ENCODE results near the gene VAC14.

The VAC14 gene

DNA sequence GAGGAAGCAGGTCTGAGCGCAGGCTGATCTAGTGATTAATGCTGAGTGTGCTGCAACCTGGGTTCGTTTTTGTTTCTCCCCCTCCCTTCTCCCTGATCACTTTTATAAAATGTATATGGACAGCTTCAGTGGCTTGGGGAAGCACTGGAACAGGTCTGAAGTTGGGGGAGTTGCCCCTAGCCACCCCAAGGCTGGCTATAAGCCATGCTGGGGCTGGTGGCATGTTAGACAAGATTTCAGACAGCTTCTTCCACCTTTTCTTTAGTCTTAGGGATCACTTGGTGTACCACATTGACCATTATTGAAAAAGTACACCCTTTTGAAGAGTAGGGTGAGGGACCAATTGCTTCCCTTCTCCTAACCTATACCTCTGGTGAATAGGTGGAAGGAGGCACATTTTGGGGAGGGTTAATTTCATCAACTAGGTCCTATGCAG is 3.8 kb upstream of the VAC14 start:
- TF ChIP-seq, protein P1, sequence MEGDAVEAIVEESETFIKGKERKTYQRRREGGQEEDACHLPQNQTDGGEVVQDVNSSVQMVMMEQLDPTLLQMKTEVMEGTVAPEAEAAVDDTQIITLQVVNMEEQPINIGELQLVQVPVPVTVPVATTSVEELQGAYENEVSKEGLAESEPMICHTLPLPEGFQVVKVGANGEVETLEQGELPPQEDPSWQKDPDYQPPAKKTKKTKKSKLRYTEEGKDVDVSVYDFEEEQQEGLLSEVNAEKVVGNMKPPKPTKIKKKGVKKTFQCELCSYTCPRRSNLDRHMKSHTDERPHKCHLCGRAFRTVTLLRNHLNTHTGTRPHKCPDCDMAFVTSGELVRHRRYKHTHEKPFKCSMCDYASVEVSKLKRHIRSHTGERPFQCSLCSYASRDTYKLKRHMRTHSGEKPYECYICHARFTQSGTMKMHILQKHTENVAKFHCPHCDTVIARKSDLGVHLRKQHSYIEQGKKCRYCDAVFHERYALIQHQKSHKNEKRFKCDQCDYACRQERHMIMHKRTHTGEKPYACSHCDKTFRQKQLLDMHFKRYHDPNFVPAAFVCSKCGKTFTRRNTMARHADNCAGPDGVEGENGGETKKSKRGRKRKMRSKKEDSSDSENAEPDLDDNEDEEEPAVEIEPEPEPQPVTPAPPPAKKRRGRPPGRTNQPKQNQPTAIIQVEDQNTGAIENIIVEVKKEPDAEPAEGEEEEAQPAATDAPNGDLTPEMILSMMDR (IDR thresholded peaks at IDR 0.05; ENCODE audit: low read length, missing control alignments): no peak
- no peak overlapping the region for H3K4me3 ChIP-seq (replicated peaks; ENCODE audit: low read depth, low read length)
- no peak for DNase-seq (ENCODE audit: low read depth)

DNA sequence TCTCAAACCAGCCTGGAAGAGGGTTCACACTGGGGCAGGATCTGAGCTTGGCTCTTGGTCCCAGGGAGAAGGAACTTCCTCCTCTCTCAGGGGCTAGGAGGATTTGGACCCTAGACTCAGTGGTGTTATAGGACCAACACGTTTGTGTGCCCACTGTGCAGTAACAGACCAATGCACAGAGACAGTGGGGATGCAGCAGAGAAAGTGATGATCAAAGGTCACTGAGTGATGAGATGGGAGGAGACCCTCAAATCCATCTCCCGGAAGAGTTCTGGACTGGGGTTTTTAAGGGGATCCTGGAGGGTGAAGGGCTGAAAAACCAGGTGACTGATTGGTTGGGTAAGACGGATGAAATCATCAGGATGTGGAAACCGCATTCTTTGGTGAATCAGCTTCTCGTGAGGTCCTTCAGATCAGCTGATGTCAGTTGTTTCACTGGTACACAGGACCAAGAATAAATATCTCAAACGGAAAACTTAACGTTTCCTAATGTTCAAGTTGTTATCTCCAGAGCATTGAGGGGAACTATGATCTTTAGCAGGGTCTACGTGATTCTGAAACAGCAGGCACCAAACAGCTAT is 3.3 kb upstream of the VAC14 start:
- H3K4me3 ChIP-seq (replicated peaks; ENCODE audit: low read depth, low read length): no peak overlapping the region
- peak; percentile 94 for DNase-seq (ENCODE audit: low read depth)
- TF ChIP-seq, protein P1 (IDR thresholded peaks at IDR 0.05; ENCODE audit: low read length, missing control alignments): no peak

DNA sequence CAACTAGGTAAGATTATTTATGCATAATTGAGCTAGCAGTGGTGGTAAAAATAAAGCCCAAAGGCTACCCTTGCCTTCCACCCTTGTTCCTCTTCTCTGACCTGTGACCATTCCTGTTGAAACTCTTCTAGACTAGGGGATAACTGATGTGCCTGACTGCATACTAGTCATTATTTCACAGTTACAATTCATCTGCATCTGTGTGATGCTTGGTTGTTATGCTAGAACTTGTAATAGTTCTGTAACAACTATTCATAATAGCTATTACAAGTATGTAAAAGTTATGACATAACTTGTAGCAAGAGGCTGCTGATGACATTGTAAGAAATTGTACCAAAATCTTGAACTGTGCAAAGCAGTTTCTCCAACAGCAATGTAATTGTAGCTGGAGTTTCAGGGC is 2.4 kb upstream of the VAC14 start:
- H3K4me3 ChIP-seq (replicated peaks; ENCODE audit: low read depth, low read length): no peak overlapping the region
- TF ChIP-seq, protein P1 (IDR thresholded peaks at IDR 0.05; ENCODE audit: low read length, missing control alignments): no peak
- DNase-seq (ENCODE audit: low read depth): no peak

DNA sequence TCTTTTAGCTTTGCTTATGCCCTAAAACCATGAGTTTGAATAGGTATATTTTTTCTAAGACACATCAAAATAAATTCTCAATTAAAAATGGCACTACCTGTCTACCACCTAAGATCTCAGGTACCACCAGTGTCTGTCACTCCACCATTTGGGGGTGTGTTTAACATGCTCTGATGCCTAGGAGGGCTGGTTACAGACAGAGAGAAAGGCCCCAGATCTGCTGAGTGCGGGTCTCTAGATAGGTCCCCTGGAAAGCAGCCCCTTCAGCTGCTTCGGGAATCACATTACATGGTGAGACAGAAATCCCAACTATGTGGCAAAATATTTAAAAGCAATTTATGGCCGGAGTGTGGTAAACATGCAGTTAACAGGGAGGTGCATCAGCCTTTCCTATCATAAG is 653 bp upstream of the VAC14 start:
- H3K4me3 ChIP-seq (replicated peaks; ENCODE audit: low read depth, low read length): no peak overlapping the region
- TF ChIP-seq, protein P1 (IDR thresholded peaks at IDR 0.05; ENCODE audit: low read length, missing control alignments): no peak
- no peak for DNase-seq (ENCODE audit: low read depth)

DNA sequence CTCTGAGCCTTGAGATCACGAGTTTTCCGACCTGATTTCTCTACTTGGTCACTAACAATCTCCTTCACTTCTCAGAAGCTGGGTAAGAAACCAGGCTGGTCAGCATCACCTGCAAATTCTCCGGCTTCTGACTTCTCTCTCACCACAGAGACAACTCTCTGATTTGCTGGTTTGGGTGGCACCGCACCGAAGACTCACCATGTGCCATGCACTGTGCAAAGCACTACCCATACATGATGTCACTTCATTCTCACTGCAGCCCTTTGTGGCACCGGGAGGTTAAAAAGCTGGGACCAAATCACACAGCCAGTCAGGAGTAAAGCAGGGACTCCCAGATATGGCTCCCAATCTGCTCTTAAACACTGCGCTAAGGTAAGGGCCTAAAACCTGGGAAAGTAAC is 647 bp downstream of the VAC14 start:
- DNase-seq (ENCODE audit: low read depth): no peak
- TF ChIP-seq, protein P1 (IDR thresholded peaks at IDR 0.05; ENCODE audit: low read length, missing control alignments): no peak
- peak overlapping the region; percentile 81 for H3K4me3 ChIP-seq (replicated peaks; ENCODE audit: low read depth, low read length)

DNA sequence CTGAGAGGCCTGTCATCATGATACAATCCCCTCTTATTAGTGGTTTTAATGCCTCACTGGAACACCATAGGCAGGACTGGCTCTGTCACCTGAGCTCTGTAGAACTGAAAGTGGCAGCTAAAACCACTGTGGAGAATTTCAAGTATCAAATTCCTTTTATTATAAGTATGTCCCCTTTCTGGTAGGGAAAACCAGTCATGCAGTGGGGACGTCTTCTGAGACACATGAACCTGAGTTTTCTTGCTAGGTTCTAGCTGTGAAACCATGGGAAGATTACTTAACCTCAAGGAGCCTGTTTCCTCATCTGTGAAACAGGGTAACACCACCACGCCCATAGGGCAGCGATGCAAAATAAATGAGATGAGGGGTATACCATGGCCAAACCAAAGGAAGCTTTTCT is 4.7 kb downstream of the VAC14 start:
- TF ChIP-seq, protein P1 (IDR thresholded peaks at IDR 0.05; ENCODE audit: low read length, missing control alignments): no peak
- no peak overlapping the region for H3K4me3 ChIP-seq (replicated peaks; ENCODE audit: low read depth, low read length)
- no peak for DNase-seq (ENCODE audit: low read depth)

DNA sequence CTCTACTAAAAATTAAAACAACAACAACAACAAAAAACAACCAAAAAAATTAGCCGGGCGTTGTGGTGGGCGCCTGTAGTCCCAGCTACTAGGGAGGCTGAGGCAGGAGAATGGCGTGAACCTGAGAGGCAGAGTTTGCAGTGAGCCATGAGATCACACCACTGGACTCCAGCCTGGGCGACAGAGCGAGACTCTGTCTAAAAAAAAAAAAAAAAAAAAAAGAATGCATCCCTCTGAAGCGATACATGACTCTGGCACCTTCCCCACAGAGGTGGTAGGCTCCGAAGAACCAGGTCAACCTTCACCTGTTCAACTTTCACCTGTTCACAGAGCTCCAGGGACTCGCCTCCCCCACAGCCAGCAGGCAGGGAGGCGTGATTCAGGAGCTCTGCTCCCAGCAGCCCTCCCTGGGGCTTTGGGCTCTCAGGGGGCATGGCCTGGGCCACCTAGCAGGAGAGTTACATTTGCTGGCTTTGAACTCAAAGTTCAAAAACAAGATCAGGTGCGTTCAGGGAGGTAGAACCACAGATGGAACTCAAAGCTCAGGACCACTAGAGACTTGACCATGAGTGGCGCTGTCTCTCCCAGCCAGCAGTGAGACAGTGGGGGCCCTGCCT is 5.6 kb downstream of the VAC14 start:
- H3K4me3 ChIP-seq (replicated peaks; ENCODE audit: low read depth, low read length): no peak overlapping the region
- DNase-seq (ENCODE audit: low read depth): no peak
- TF ChIP-seq, protein P1 (IDR thresholded peaks at IDR 0.05; ENCODE audit: low read length, missing control alignments): no peak

Measured in fibroblast of pulmonary artery (primary cell).